Measurements from ENCODE around the gene CHAC2.

CHAC2 gene

DNA sequence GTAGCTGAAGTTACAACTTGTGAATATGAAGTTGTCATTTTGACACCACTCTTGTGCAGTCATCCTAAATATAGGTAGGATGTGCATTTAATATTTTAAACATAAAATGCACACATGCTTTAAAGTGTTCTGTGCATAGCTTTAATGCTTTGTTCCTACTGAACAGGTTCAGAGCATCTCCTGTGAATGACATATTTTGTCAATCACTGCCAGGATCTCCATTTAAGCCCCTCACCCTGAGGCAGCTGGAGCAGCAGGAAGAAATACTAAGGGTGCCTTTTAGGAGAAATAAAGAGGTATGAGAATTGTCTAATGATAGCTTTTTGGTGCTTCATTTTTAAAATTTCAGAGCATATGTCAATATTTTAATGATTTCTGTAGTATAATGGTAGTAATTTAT is 33.9 kb downstream of the CHAC2 start:
- TF ChIP-seq, protein P1, sequence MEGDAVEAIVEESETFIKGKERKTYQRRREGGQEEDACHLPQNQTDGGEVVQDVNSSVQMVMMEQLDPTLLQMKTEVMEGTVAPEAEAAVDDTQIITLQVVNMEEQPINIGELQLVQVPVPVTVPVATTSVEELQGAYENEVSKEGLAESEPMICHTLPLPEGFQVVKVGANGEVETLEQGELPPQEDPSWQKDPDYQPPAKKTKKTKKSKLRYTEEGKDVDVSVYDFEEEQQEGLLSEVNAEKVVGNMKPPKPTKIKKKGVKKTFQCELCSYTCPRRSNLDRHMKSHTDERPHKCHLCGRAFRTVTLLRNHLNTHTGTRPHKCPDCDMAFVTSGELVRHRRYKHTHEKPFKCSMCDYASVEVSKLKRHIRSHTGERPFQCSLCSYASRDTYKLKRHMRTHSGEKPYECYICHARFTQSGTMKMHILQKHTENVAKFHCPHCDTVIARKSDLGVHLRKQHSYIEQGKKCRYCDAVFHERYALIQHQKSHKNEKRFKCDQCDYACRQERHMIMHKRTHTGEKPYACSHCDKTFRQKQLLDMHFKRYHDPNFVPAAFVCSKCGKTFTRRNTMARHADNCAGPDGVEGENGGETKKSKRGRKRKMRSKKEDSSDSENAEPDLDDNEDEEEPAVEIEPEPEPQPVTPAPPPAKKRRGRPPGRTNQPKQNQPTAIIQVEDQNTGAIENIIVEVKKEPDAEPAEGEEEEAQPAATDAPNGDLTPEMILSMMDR (IDR thresholded peaks at IDR 0.05; ENCODE audit: control extremely low read depth, extremely low read depth, low read depth, missing control alignments): no peak
- ChIA-PET POLR2A (no interaction called here), CTCF (interaction anchor here (1.0 to 1.1 kb wide), 2 partner anchors 9 to 18 kb away, joined by 3 read pairs; no protein-coding TSS in a partner anchor)
- no peak for DNase-seq (ENCODE audit: extremely low spot score)

DNA sequence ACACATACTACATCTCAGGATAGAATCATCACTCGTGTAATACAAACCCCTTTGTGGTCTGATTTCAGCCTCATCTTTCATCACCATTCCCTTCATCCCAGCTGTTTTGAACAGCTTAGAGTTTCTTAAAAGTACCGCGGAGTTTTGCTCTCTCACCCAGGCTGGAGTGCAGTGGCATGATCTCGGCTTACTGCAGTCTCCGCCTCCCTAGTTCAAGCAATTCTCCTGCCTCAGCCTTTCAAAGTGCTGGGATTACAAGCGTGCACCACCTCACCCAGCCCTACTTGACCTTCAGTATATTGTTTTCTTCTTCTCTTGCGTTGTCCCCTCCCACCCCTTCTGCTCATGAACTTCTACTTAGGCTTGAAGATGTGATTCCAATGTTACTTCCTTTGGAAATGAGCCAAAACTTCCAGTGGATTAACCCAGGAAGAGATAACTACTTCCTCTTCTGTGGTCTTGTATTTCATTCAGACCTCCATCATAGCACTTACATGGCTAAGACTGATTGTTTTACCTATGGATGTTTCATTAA is 35.1 kb downstream of the CHAC2 start:
- ChIA-PET CTCF (no interaction called here), POLR2A (no interaction called here)
- TF ChIP-seq, protein P1 (IDR thresholded peaks at IDR 0.05; ENCODE audit: control extremely low read depth, extremely low read depth, low read depth, missing control alignments): no peak
- no peak for DNase-seq (ENCODE audit: extremely low spot score)

DNA sequence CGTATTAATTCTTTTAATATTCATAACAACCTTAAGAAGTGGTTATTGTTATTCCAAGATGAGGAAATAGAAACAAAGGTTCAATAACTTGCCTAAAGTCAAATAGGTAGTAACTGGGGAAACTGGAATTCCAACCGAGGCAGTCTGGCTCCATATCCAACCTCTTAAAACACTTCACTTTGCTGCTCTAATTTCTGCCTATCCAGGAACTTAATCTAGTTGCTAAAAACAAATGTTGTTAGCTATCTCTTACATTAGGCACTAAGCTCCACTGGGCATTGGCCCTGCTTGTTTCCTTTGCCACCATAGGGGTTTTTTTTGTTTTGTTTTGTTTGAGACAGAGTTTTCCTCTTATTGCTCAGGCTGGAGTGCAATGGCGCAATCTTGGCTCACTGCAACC is 44.0 kb downstream of the CHAC2 start:
- TF ChIP-seq, protein P1 (IDR thresholded peaks at IDR 0.05; ENCODE audit: control extremely low read depth, extremely low read depth, low read depth, missing control alignments): no peak
- POLR2A ChIA-PET: no interaction called here
- DNase-seq (ENCODE audit: extremely low spot score): no peak
- CTCF ChIA-PET: no interaction called here

DNA sequence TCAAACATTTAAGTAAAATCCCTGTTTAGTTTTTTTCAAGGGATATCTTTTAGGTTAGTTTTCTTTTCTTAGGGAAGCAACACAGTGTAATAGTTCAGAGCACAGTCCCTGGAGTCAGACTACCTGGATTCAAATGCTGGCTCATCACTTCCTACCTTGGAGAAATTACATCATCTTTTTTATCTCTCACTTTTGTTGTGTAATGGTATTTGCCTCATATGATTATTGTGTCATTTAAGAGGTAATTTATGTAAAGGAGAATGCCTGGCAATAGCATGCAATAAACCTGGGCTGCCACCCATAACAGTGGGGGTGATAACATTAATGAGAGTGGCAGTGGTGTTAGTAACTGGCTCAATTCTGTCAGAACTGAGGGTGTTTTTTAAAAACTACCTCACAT is 45.5 kb downstream of the CHAC2 start:
- POLR2A ChIA-PET: no interaction called here
- CTCF ChIA-PET: interaction anchor here (1.1 to 1.4 kb wide), 4 partner anchors 10 to 19 kb away, joined by 3 read pairs; no protein-coding TSS in a partner anchor
- TF ChIP-seq, protein P1 (IDR thresholded peaks at IDR 0.05; ENCODE audit: control extremely low read depth, extremely low read depth, low read depth, missing control alignments): no peak

DNA sequence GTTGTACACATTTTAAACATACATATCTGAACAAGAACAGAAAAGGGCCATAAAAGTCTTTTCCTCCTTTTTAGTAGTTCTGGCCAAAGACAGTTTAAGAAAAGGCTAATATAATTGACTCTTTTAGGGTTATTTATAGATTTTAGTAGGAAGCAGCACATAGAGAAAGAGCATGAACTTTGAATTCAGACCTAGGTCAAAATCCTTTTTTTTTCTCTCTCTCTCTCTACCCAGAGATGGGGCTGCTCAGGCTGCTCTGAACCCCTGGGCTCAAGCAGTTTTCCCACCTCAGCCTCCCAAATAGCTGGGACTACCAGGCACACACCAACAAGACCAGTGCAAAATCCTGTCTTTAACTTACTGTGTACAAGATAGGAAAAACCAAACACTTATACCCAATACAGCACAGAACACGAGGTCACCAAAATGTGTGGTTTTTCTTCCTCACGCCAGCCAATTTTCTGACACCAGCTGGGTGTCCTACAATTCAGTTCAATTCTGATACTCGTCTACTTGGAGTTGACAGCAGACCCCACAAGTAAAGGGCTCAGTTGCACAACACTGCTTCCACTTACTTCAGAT is 51.3 kb downstream of the CHAC2 start:
- TF ChIP-seq, protein P1 (IDR thresholded peaks at IDR 0.05; ENCODE audit: control extremely low read depth, extremely low read depth, low read depth, missing control alignments): no peak
- POLR2A ChIA-PET: no interaction called here
- CTCF ChIA-PET: interaction anchor here (0.9 to 1.1 kb wide), 3 partner anchors 18 to 94 kb away, joined by 3 read pairs; no protein-coding TSS in a partner anchor
- no peak for DNase-seq (ENCODE audit: extremely low spot score)

More for the DNA sequence above, 45.5 kb downstream of the CHAC2 start:
- no peak for DNase-seq (ENCODE audit: extremely low spot score)

DNA sequence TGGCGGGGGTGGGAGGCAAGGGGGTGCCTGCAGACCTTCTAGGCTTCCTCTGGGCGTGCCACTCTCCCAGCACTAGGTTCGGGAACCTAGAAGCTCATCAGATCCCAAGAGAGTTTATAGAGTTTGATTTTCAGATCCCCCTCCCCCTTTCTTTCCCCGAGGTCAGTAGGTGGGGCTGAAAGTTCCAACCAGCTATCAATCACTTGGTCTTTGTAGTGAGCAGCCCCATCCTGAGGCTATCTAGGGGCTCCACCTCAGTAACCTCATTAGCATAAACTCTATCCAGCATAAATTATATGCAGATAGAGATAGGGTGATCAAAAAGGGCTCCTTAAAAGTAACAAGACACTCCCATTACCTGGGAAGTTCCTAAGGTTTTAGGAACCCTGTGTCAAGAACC is 52.0 kb downstream of the CHAC2 start:
- no peak for DNase-seq (ENCODE audit: extremely low spot score)
- POLR2A ChIA-PET: no interaction called here
- CTCF ChIA-PET: interaction anchor here (0.9 to 1.3 kb wide), 4 partner anchors 18 to 885 kb away, joined by 3 read pairs; no protein-coding TSS in a partner anchor
- TF ChIP-seq, protein P1 (IDR thresholded peaks at IDR 0.05; ENCODE audit: control extremely low read depth, extremely low read depth, low read depth, missing control alignments): no peak

Data from GM10248 (cell line).